Measurements from ENCODE around the gene XPR1. TPM values are rescaled to one million over a fixed set of nuclear protein-coding genes. Genes with fewer than 3 reads are reported as not detected.

Gene XPR1
- total and polyA plus RNA-seq, 8 donors, result 0.92 to 27.0 (median 4.5) TPM

DNA sequence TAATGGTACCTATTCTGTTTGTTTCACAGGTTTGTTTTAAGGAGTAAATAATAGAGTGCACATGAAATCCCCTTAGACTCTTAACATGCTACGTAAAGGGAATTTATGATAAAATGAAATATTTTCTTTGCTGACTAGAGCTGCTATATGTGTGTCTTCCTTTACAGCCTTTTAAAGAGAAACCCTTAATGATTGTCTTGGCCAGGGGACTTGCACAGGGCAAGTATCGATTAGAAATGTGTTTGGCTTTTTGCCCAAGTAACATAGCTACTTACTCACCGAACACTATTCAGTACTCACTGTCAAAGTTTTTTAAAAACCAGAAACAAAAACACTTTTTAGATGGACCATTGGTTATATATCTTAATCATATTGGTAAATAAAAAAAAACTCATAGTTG is 209.6 kb downstream of the XPR1 start:
- H3K9me3 ChIP-seq, result no peaks in the 10 kb centered on the region
- WGBS, 5 donors, result 75 to 87% (median 82%) methylated on average over 3 of the region's 3 CpGs
- H3K4me1 ChIP-seq, result no peaks in the 10 kb centered on the region
- no peaks in the 10 kb centered on the region for H3K27me3 ChIP-seq
- no peak overlapping the region for H3K4me3 ChIP-seq
- no peak overlapping the region for H3K27ac ChIP-seq
- TF ChIP-seq POLR2A (IDR thresholded peaks at IDR 0.05) (no peak), EP300 (IDR thresholded peaks at IDR 0.05) (no peak), POLR2AphosphoS5 (IDR thresholded peaks at IDR 0.05) (no peak)
- TF ChIP-seq, protein P1, sequence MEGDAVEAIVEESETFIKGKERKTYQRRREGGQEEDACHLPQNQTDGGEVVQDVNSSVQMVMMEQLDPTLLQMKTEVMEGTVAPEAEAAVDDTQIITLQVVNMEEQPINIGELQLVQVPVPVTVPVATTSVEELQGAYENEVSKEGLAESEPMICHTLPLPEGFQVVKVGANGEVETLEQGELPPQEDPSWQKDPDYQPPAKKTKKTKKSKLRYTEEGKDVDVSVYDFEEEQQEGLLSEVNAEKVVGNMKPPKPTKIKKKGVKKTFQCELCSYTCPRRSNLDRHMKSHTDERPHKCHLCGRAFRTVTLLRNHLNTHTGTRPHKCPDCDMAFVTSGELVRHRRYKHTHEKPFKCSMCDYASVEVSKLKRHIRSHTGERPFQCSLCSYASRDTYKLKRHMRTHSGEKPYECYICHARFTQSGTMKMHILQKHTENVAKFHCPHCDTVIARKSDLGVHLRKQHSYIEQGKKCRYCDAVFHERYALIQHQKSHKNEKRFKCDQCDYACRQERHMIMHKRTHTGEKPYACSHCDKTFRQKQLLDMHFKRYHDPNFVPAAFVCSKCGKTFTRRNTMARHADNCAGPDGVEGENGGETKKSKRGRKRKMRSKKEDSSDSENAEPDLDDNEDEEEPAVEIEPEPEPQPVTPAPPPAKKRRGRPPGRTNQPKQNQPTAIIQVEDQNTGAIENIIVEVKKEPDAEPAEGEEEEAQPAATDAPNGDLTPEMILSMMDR (IDR thresholded peaks at IDR 0.05), result no peak
- DNase-seq, result peak in 1 of 2 donors; percentile 11
- intact Hi-C loops (cut with DNase I; ENCODE audit: low total_unique reads), result no loop called here
- peaks cover 0 to 9% (median 2%) of the 10 kb centered on the region in 4 donors for H3K36me3 ChIP-seq

DNA sequence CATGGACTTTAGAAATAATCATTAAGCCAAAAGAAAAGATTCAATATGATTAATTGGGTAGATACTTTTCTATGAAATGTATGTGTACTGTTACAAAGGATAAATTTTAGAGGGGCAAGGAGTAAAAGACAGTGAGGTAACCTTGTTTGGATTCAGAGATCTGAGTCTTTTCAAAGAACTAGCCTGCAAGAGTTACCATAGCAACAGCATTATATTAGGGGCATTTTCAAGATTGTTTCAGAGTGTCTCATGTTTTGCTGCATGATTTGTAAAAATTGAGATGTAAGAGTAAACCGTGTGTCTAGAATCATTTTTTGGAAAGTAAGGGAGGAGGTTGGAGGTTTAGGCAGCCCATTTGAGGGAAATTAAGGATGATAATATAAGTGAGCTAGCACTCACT is 210.2 kb downstream of the XPR1 start:
- DNase-seq, result peak in 1 of 2 donors; percentile 6
- Histone ChIP-seq H3K4me3 (no peak overlapping the region), H3K36me3 (peaks cover 0 to 4% (median 0%) of the 10 kb centered on the region in 4 donors), H3K9me3 (no peaks in the 10 kb centered on the region), H3K27ac (no peak overlapping the region), H3K27me3 (no peaks in the 10 kb centered on the region), H3K4me1 (no peaks in the 10 kb centered on the region)
- 32 to 86% (median 50%) methylated on average over 1 of the region's 1 CpG for WGBS, 5 donors
- TF ChIP-seq, protein P1 (IDR thresholded peaks at IDR 0.05), result no peak
- TF ChIP-seq POLR2A (IDR thresholded peaks at IDR 0.05) (no peak), POLR2AphosphoS5 (IDR thresholded peaks at IDR 0.05) (no peak)
- intact Hi-C loops (cut with DNase I; ENCODE audit: low total_unique reads), result no loop called here

DNA sequence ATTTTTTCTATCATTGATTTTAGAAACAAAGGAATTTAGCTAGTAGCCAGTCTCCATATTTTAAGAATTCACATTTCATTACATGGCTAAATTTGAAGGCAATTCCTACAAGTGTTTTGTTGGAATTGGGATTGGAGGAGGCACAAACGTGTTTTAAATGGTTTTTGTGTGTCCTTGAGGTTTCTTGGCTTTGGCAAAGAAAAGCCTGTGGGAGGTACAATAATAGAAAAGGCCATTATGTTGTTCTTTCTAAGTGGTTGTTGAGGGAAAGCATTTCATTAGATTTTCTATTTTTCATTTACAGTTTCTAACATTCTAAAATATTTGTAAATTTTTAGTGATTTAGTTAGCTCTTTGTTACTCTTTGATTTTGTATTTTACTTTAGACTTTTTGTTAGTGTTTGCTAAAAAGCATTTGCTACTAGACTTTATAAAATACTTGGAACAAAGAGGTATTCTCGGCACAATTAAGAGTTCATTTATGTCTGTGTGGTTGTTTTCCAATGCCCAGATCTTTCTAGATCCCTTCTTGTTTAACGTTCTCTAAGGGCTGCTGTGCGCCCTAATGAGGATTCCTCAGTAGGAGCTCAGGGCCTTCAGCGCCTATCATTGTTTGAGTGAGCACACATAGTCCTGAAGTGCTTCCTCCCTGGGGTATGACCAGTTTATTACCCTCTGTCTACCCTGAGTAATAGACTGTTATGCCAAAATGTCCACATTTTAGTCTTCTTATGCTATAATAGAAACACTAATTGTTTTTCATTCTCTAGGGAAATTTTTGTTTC is 210.9 kb downstream of the XPR1 start:
- Histone ChIP-seq H3K27me3 (no peaks in the 10 kb centered on the region), H3K36me3 (no peaks in the 10 kb centered on the region), H3K27ac (no peak overlapping the region), H3K9me3 (no peaks in the 10 kb centered on the region), H3K4me3 (no peak overlapping the region), H3K4me1 (no peaks in the 10 kb centered on the region)
- intact Hi-C loops (cut with DNase I; ENCODE audit: low total_unique reads), result no loop called here
- DNase-seq, result no peak
- TF ChIP-seq POLR2A (IDR thresholded peaks at IDR 0.05) (no peak), POLR2AphosphoS5 (IDR thresholded peaks at IDR 0.05) (no peak), EP300 (IDR thresholded peaks at IDR 0.05) (no peak)
- WGBS, 5 donors, result 76 to 79% (median 77%) methylated on average over 5 of the region's 5 CpGs

DNA sequence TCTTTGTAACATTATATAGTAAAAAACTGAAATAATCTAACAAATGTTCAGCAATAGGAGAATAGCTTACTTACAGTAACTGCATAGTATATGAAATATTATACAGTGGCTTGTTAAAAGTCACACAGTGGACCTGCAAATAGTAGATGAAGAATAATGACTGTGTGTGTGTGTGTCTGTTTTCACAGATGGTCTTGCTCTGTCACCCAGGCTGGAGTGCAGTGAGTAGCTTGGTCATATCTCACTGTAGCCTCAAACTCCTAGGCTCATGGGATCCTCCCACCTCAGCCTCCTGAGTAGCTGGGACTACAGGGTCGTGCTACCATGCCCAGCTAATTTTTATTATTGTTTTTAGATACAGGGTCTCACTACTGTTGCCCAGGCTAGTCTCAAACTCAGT is 213.5 kb downstream of the XPR1 start:
- no peak overlapping the region for H3K27ac ChIP-seq
- H3K27me3 ChIP-seq, result no peaks in the 10 kb centered on the region
- intact Hi-C loops (cut with DNase I; ENCODE audit: low total_unique reads), result no loop called here
- H3K36me3 ChIP-seq, result no peaks in the 10 kb centered on the region
- H3K9me3 ChIP-seq, result no peaks in the 10 kb centered on the region
- H3K4me1 ChIP-seq, result no peaks in the 10 kb centered on the region
- no peak overlapping the region for H3K4me3 ChIP-seq
- TF ChIP-seq EP300 (IDR thresholded peaks at IDR 0.05) (no peak), POLR2AphosphoS5 (IDR thresholded peaks at IDR 0.05) (no peak), POLR2A (IDR thresholded peaks at IDR 0.05) (no peak)
- TF ChIP-seq, protein P1 (IDR thresholded peaks at IDR 0.05), result no peak
- 70 to 94% (median 93%) methylated on average over 1 of the region's 1 CpG for WGBS, 5 donors
- no peak for DNase-seq

DNA sequence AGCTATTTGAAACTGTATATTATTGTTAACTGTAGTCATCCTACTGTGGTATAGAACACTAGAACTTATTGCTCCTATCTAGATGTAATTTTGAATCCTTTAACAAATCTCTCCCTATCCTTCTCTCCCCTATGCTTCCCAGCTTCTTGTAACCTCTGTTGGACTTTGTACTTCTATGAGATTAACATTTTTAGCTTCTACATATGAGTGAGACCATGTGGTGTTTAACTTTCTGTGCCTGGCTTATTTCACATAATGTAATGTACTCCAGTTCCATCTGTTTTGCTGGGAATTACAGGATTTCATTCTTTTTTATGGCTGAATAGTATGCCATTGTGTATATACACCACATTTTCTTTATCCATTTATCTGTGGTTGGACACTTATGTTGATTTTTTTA is 216.4 kb downstream of the XPR1 start:
- Histone ChIP-seq H3K27ac (no peak overlapping the region), H3K27me3 (no peaks in the 10 kb centered on the region), H3K36me3 (no peaks in the 10 kb centered on the region), H3K9me3 (no peaks in the 10 kb centered on the region), H3K4me3 (no peak overlapping the region), H3K4me1 (no peaks in the 10 kb centered on the region)
- TF ChIP-seq, protein P1 (IDR thresholded peaks at IDR 0.05), result no peak
- TF ChIP-seq POLR2AphosphoS5 (IDR thresholded peaks at IDR 0.05), result no peak
- TF ChIP-seq EP300 (IDR thresholded peaks at IDR 0.05), result no peak
- TF ChIP-seq POLR2A (IDR thresholded peaks at IDR 0.05), result no peak
- intact Hi-C loops (cut with DNase I; ENCODE audit: low total_unique reads), result no loop called here
- DNase-seq, result no peak
